ENCODE results near the gene KCNAB1.

Gene KCNAB1

DNA sequence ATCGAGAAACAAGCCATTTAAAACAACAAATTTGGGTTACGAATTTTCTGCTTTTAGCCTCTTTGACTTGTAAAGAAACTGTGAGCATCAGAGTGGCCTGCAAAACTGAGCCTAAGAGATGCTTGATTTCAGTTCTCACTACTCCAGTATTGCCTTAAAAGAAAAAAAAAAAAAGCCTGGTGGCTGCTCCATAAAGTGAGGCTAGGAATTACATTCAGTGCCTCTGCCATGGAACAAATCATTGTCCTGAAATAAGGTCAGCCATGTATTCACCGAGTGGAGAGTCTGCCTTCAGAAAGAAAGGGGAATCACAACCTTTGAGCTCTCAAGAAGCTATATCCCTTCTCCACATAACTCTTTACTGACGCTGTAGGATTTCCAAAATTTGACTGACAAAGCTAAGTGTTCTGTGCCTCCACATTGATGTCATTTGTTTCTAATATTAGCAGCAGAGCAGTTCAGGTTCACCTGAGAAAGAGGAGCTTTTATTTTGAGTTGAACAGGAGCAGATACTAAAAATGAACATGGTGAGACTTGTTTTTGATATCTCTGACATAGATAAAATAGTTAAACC, 297.3 kb downstream of the KCNAB1 start:
- DNase-seq, result no peak

GRCh38 chr3:156418428-156418827, 298.1 kb downstream of the KCNAB1 start:
- no peak for DNase-seq

DNA sequence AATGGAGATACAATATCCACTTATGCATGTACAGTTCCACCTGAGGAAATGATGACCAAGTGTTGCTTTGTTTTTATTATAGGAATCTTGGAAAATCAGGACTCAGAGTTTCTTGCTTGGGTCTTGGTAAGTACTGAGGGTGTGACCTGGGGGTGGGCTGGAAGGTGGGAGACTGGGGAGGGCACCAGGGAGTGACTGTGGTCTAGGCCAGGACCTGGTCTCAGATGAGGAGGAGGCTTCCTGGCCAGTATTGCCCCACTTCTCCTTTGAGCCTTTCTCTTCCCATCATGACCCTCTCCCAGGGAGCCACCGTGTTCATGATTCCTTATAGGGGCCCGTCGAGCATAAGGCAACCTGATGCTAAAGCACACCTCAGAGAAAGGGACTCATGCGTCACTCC, 301.2 kb downstream of the KCNAB1 start:
- no peak for DNase-seq

DNA sequence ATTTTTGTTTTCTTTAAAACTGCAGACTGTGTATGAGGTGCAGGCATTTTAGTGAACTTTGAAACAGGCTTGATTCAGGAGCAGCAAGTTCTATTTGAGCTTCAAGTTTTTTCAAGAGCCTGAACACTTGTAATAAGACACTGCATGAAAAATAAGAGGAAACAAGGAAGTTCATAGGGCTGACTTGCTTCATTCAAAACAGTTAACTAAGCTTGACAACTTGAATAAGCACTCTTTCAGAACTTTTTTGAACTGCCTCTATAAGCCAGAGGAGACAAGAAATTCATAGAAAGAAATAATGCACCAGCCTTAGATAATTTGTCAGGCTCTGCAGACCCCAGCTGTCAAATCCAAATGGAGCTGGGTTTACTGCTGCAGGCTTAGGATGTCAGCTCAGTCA, 304.4 kb downstream of the KCNAB1 start:
- DNase-seq, result no peak

DNA sequence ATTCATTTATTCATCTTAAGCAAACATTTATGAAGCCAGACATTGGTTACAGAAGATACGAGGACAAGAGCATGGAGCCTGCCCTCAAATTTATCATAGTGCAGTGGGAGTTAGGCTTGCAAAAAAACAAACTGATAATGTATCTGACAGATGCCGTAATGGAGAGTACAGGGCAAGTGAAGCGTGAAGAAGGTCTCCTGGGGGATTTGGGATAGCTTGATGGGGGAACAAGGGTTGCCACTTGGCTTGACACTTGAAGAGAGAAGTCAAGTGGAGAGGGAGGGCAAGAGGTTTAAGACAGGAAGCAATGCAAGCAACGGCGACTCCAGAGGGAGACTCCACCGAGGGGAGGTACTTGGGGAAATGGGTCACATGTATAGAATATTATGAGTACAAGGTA, 305.3 kb downstream of the KCNAB1 start:
- no peak for DNase-seq

GRCh38 chr3:156429125-156429524, 308.7 kb downstream of the KCNAB1 start:
- no peak for DNase-seq

- DNase-seq, result no peak
These were observed 311.2 kb downstream of the KCNAB1 start for GRCh38 chr3:156431334-156432124.

GRCh38 chr3:156432563-156432962, 312.2 kb downstream of the KCNAB1 start:
- no peak for DNase-seq

GRCh38 chr3:156433138-156433537, 312.8 kb downstream of the KCNAB1 start:
- no peak for DNase-seq

DNA sequence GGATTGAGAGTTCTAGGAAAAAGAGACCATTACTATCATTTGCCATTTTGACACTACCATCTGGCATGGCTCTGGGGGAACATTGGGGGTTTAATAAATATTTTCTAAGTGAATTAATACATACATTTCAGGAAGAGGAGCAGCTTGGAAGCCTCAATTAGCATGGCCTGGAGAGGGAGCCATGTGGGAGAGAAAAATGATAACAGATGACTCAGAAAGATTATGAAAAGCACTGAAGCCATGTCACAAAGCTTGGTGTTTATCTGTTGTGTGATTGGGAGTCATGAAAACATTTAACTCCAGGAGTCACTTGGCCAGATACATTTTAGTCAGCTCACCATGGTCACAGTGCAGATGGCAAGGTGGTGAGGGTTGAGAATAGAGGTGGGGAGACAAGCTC, 313.5 kb downstream of the KCNAB1 start:
- no peak for DNase-seq

DNA sequence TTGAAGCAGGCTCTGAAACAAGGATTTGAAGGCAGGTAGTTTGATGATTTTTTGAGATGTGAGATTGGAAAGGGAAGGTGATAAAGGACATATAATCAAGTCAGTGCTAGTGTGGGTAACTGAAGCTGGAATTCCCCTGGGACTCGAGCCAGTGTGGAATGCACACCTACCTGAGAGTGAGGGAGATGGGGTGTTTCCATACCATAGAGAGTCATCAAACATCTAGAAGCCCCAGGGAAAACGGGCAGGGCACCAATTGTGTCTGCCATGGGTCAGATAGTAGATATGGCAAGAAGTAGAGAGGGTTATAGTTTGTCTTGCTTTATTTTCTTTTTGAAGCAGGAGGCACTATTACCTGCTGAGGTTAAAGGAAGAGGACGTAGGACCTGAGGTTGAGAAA, 314.5 kb downstream of the KCNAB1 start:
- DNase-seq, result no peak

- DNase-seq, result no peak
These were observed 322.7 kb downstream of the KCNAB1 start for GRCh38 chr3:156443079-156443478.

GRCh38 chr3:156445117-156446090, 325.0 kb downstream of the KCNAB1 start:
- no peak for DNase-seq

DNA sequence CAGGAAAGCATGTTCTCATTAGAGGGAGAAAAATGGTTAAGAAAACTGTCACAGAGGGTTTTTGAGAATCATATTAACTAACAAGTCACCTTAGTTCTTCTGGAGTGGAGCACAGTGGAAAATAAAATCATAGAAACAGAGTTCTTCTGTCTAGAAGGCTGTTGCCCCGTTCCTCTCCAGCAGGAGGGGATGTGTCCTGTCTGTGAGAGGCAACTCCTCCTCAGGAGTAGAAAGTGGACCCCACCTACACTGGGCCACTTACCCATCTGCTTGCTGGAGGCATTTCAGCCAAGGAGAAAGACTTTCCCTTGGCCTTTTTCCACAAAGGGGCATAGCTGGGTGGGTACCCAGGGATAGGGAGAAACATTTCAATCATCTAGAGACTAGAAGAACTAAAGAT, 327.9 kb downstream of the KCNAB1 start:
- DNase-seq, result no peak

- no peak for DNase-seq
These were observed 329.6 kb downstream of the KCNAB1 start for GRCh38 chr3:156449710-156450574.

- DNase-seq, result no peak
These were observed 335.5 kb downstream of the KCNAB1 start for GRCh38 chr3:156455839-156456238.

- DNase-seq, result no peak
These were observed 336.4 kb downstream of the KCNAB1 start for GRCh38 chr3:156456771-156457224.

GRCh38 chr3:156459434-156459833, 339.1 kb downstream of the KCNAB1 start:
- peak; percentile 42 for DNase-seq

DNA sequence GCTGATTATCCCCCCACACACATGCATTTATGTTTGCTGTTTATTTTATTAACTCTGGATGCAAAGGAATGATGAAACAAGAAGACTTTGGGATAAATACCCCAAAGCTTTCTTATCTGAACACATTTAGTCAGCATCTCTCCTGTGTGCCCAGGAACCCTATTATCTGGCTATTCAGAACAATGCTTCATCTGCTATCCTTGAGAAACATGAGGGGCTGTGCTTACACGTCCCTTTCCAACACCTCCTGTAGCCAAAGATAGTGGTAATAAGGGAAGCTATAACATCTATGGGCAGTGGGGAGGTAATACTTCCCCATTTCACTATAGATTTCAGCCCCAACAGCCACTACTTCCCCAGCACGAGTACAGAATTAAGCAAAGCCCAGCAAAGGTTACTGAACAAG, 339.8 kb downstream of the KCNAB1 start:
- no peak for DNase-seq

- DNase-seq, result no peak
These were observed 341.5 kb downstream of the KCNAB1 start for GRCh38 chr3:156461889-156462288.

- no peak for DNase-seq
These were observed 342.7 kb downstream of the KCNAB1 start for GRCh38 chr3:156463123-156463522.

- no peak for DNase-seq
These were observed 344.8 kb downstream of the KCNAB1 start for GRCh38 chr3:156465194-156465593.

Measured in right hindlimb (tissue), 1 donor.